GM18505 (cell line): ENCODE data around the gene DDC.

Source experiments
- ATAC-seq: cut with Tn5 transposase; IDR thresholded peaks from one replicate; pipeline ENCODE4 v1.9.1; 2021; ENCODE audit not compliant: unreplicated experiment
- POLR2A ChIP-seq: IDR thresholded peaks from 4 replicates; pipeline ENCODE4 v1.6.1; 2011; ENCODE audit warnings: borderline replicate concordance; ENCODE audit not compliant: insufficient read depth, insufficient read length; ENCODE audit errors: extremely low read depth

DDC gene

GRCh38 chr7:50564640-50565558 is at the start of gene DDC:
TSS of gene DDC (minus strand) at chr7:50565405. CDS start at chr7:50544085, 21,320 bp downstream.
- no peak for TF ChIP-seq POLR2A
- ATAC-seq, result no peak

DNA sequence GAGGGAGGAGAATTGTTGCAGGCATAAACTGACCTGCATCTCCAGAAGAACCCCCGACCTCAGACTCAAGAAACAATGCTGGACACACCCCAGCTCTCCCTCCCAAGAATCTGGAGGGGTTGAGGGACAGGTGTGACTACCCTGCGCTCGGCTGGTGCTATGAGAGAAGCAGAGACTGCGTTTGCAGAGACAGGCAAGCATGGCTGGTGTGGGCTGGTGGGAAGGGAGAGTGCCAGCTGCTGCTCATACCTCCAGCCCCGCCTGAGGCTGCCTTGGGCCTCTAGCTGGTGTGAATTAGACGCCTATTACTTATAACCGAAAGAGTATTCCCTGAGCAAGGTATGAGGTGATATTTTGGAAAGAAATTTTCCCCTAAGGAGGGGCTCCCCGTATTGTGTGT is 48.3 kb upstream of the DDC start:
- no peak for ATAC-seq

GRCh38 chr7:50612704-50613103 is 47.5 kb upstream of the DDC start:
- no peak for ATAC-seq
- no peak for TF ChIP-seq POLR2A

More for the DNA sequence above, 48.3 kb upstream of the DDC start:
- no peak for TF ChIP-seq POLR2A

DNA sequence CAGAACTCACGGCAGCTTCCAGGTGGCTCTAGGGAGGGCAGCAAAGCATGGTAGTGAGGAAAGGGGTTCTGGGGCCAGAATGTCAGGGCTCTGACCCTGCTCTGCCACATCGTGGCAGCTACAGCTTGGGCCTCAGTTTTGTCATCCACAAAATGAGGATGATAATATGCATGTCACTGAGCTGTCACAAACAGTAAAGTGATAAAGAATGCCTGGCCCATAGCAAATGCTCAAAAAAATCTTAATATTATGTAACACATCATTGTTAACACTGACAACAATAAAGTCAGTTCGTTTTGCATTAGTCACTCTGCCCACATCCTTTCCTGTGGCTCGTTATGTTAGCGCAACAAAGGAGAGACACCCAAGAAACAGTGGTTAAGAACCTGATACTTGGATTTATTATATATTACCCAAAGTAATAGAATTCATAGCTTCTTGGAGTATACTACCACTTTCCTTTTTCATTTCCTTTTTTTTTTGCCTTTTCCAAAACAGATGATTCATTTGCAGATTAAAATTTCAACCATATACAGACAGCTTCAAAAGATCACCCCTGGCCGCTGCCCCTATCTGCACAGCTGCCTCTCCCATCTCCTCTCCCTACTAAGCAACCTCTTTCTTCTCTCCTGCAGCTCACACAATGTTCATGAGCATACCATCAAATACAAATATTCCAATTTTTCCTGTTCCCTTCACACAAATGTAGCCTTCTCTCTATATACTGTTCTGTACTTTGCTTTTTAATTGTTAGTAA is 45.5 kb upstream of the DDC start:
- no peak for TF ChIP-seq POLR2A
- peak; percentile 52 for ATAC-seq

GRCh38 chr7:50608196-50608906 is 43.1 kb upstream of the DDC start:
- TF ChIP-seq POLR2A, result no peak
- ATAC-seq, result no peak

- ATAC-seq, result no peak
- TF ChIP-seq POLR2A, result no peak
Observed at GRCh38 chr7:50607524-50608125, 42.4 kb upstream of the DDC start.

- no peak for TF ChIP-seq POLR2A
- ATAC-seq, result no peak
Observed at GRCh38 chr7:50605059-50605458, 39.9 kb upstream of the DDC start.

DNA sequence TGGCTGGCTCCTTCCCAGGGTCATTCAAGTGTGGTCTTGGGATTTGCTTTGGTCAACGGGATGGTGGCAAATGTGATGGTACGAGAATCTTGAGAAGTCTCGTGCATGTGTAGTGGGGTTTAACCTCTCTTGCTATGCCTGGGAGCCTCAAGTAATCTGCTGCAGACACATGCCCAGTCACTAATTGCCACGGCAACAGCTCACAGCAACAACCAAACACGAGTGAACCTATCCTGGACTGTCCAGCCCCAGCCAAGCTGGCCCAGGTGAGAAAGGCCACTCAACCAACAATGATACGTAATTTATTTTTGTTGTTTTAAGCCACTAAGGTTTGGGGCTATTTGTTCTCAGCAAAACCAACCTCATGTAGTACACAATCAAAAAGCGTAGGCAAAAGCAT is 38.1 kb upstream of the DDC start:
- no peak for TF ChIP-seq POLR2A
- ATAC-seq, result no peak

GRCh38 chr7:50599385-50599784 is 34.2 kb upstream of the DDC start:
- TF ChIP-seq POLR2A, result no peak
- ATAC-seq, result no peak

GRCh38 chr7:50598460-50599343 is 33.5 kb upstream of the DDC start:
- ATAC-seq, result no peak

DNA sequence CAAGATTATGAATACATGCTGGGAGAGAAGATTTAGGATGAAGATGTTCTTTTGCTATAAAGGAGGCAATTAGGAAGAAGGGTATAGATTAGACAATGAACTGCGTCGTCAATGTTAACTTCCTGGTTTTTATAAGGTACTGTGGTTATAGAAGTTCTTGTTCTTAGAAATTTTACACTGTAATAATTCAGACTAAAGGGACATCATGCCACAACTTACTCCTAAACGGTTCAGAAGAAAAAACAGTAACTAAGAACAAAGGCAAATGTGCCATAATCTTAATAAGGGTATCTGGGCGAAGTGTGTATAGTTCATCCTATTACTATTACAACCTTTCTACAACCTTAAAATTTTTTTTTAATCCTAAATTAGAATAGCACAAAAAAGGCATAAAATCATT is 31.3 kb upstream of the DDC start:
- no peak for ATAC-seq
- TF ChIP-seq POLR2A, result no peak

More at GRCh38 chr7:50598460-50599343, 33.5 kb upstream of the DDC start:
- no peak for TF ChIP-seq POLR2A
